ENCODE results near the gene KNSTRN.

KNSTRN gene

GRCh38 chr15:40346579-40347558 lies 35.7 kb upstream of the KNSTRN start (continued):
- no peak for TF ChIP-seq ZNF510 (tag by site-specific recombination; IDR thresholded peaks at IDR 0.05; ENCODE audit: insufficient replicate concordance)
- no peak for TF ChIP-seq ZNF2 (tag by site-specific recombination; IDR thresholded peaks at IDR 0.05)
- TF ChIP-seq ZSCAN23 (tag by site-specific recombination; IDR thresholded peaks at IDR 0.05) = no peak
- no peak for TF ChIP-seq ZNF776 (tag by site-specific recombination; IDR thresholded peaks at IDR 0.05; ENCODE audit: borderline replicate concordance)
- TF ChIP-seq HIC1 (tag by site-specific recombination; IDR thresholded peaks at IDR 0.05) = no peak

GRCh38 chr15:40347559-40348473 lies 34.7 kb upstream of the KNSTRN start:
- H3K4me1 ChIP-seq (ENCODE audit: control insufficient read depth, insufficient read depth, low read length) = no peaks in the 10 kb centered on the region

GRCh38 chr15:40348474-40348870 lies 34.0 kb upstream of the KNSTRN start:
- ChIA-PET CTCF (interaction anchor here (0.6 kb wide), 1 partner anchor 18 kb away, joined by 3 read pairs; no protein-coding TSS in a partner anchor), POLR2A (no interaction called here)
- no peaks in the 10 kb centered on the region for H3K4me1 ChIP-seq (ENCODE audit: control insufficient read depth, insufficient read depth, low read length)
- no peaks in the 10 kb centered on the region for H3K9me3 ChIP-seq (ENCODE audit: control insufficient read depth, insufficient read depth, low read depth, low read length)
- TF ChIP-seq ZBTB49 (tag by site-specific recombination; IDR thresholded peaks at IDR 0.05; ENCODE audit: low read depth) (no peak), ZBTB8A (tag by site-specific recombination; IDR thresholded peaks at IDR 0.05) (no peak), ZFP69B (tag by site-specific recombination; IDR thresholded peaks at IDR 0.05) (no peak), REST (tag by site-specific recombination; IDR thresholded peaks at IDR 0.05) (no peak), ZNF202 (tag by site-specific recombination; IDR thresholded peaks at IDR 0.05; ENCODE audit: borderline replicate concordance) (no peak), ZNF660 (tag by site-specific recombination; IDR thresholded peaks at IDR 0.05) (no peak), PBX3 (CRISPR knock-in tag; IDR thresholded peaks at IDR 0.05) (no peak), ZNF18 (tag by site-specific recombination; IDR thresholded peaks at IDR 0.05) (no peak), ZNF146 (tag by site-specific recombination; IDR thresholded peaks at IDR 0.05) (no peak), ZNF138 (tag by site-specific recombination; IDR thresholded peaks at IDR 0.05; ENCODE audit: borderline replicate concordance) (no peak), ZNF324 (tag by site-specific recombination; IDR thresholded peaks at IDR 0.05) (no peak), ZBTB20 (tag by site-specific recombination; IDR thresholded peaks at IDR 0.05) (no peak)
- H3K36me3 ChIP-seq (ENCODE audit: control insufficient read depth in 2 of 2, insufficient read depth in 1 of 2, low read length in 2 of 2) = no peaks in the 10 kb centered on the region
- no peak overlapping the region for H3K4me3 ChIP-seq (ENCODE audit: low read depth, low read length)
- no peak overlapping the region for H3K27ac ChIP-seq (ENCODE audit: extremely low read depth, low read depth, low read length)

More at GRCh38 chr15:40347559-40348473, 34.7 kb upstream of the KNSTRN start:
- H3K27ac ChIP-seq (ENCODE audit: extremely low read depth, low read depth, low read length) = no peak overlapping the region
- no peaks in the 10 kb centered on the region for H3K9me3 ChIP-seq (ENCODE audit: control insufficient read depth, insufficient read depth, low read depth, low read length)
- ChIA-PET POLR2A (no interaction called here), CTCF (interaction anchor here (0.6 kb wide), 1 partner anchor 19 kb away, joined by 3 read pairs; no protein-coding TSS in a partner anchor)
- no peak overlapping the region for H3K4me3 ChIP-seq (ENCODE audit: low read depth, low read length)
- no peaks in the 10 kb centered on the region for H3K36me3 ChIP-seq (ENCODE audit: control insufficient read depth in 2 of 2, insufficient read depth in 1 of 2, low read length in 2 of 2)
- no peak for TF ChIP-seq ZBTB8A (tag by site-specific recombination; IDR thresholded peaks at IDR 0.05)
- TF ChIP-seq ZNF248 (tag by site-specific recombination; IDR thresholded peaks at IDR 0.05) = no peak
- TF ChIP-seq SCRT2 (tag by site-specific recombination; IDR thresholded peaks at IDR 0.05) = no peak
